K562 (cell line): Measurements from ENCODE around the gene PEDS1. TPM values are rescaled to one million over a fixed set of nuclear protein-coding genes. Genes with fewer than 3 reads are reported as not detected.

Source experiments
- CREB1 ChIP-seq, 2 experiments: sonication (generic) in 1 of 2; formaldehyde crosslinking in 1 of 2; IDR thresholded peaks; 2 replicates each; pipeline versions ENCODE4 v1.6.1 to v1.8.0; 2012 to 2022; ENCODE audit warnings: inconsistent platforms in 1 of 2, mild to moderate bottlenecking in 1 of 2, missing genetic modification reagents in 1 of 2, moderate library complexity in 1 of 2
- CUX1 ChIP-seq: fragments of 200-800 bp; sonication (Bioruptor generic); IDR thresholded peaks from 2 replicates; pipeline ENCODE4 v1.6.1; 2016; ENCODE audit warnings: missing genetic modification characterization, missing compliant biosample characterization
- FOSL1 ChIP-seq: fragments of 200-800 bp; sonication (Bioruptor generic); conservative IDR thresholded peaks from 2 replicates; pipeline ENCODE4 v1.6.1; 2016; ENCODE audit warnings: missing genetic modification characterization, missing compliant biosample characterization
- FOXK2 ChIP-seq, 2 experiments: fragments of 450-650 bp; IDR thresholded peaks in 1 of 2; conservative IDR thresholded peaks in 1 of 2; 2 replicates each; pipeline ENCODE4 v1.6.1; 2016; ENCODE audit warnings: low read depth in 2 of 2, mild to moderate bottlenecking in 1 of 2
- HNRNPK ChIP-seq: fragments of 200-400 bp; formaldehyde crosslinking; IDR thresholded peaks from one replicate; pipeline ENCODE4 v1.6.1; 2018; ENCODE audit warnings: mild to moderate bottlenecking, low read depth, low read length; ENCODE audit not compliant: poor library complexity, severe bottlenecking
- LEF1 ChIP-seq: fragments of 450-650 bp; IDR thresholded peaks from 2 replicates; pipeline ENCODE4 v1.6.1; 2016; ENCODE audit warnings: mild to moderate bottlenecking
- MAZ ChIP-seq, 2 experiments: fragments of 450-650 bp in 1 of 2; sonication (generic) in 1 of 2; formaldehyde crosslinking; IDR thresholded peaks in 1 of 2; conservative IDR thresholded peaks in 1 of 2; 2 replicates each; pipeline versions ENCODE4 v1.4.0 to v1.5.0; 2020; ENCODE audit warnings: mild to moderate bottlenecking in 1 of 2, missing genetic modification reagents in 1 of 2
- NCOA2 ChIP-seq, 2 experiments: fragments of 450-650 bp; IDR thresholded peaks; 2 replicates each; pipeline ENCODE4 v1.6.1; 2018; ENCODE audit warnings: mild to moderate bottlenecking in 2 of 2, moderate library complexity in 1 of 2; ENCODE audit not compliant: partially characterized antibody in 2 of 2
- RAD21 ChIP-seq, 2 experiments: fragments of 250-450 bp in 1 of 2; fragments of 450-650 bp in 1 of 2; sonication (Bioruptor Pico) in 1 of 2; formaldehyde crosslinking in 1 of 2; IDR thresholded peaks in 1 of 2; conservative IDR thresholded peaks in 1 of 2; 2 replicates each; pipeline versions ENCODE4 v1.4.0 to v1.8.0; 2020 to 2022; ENCODE audit warnings: mild to moderate bottlenecking in 2 of 2, moderate library complexity in 1 of 2
- SMAD3 ChIP-seq: fragments of 450-650 bp; formaldehyde crosslinking; conservative IDR thresholded peaks from 2 replicates; pipeline ENCODE4 v1.4.0; 2020; ENCODE audit warnings: mild to moderate bottlenecking
- SMARCA4 ChIP-seq: fragments of 450-650 bp; IDR thresholded peaks from 2 replicates; pipeline ENCODE4 v1.6.1; 2016
- SNAPC5 ChIP-seq: fragments of 250-450 bp; sonication (Bioruptor Pico); IDR thresholded peaks from 2 replicates; pipeline ENCODE4 v1.8.0; 2021; ENCODE audit warnings: moderate library complexity, mild to moderate bottlenecking, inconsistent platforms
- UBTF ChIP-seq, 2 experiments: IDR thresholded peaks; 2 replicates each; pipeline ENCODE4 v1.6.1; 2012; ENCODE audit warnings: improper control_type of control experiment in 2 of 2, low read depth in 2 of 2, low read length in 2 of 2, borderline replicate concordance in 1 of 2
- ZBED1 ChIP-seq: IDR thresholded peaks from 2 replicates; pipeline ENCODE4 v1.6.1; 2014
- ZMIZ1 ChIP-seq, 2 experiments: fragments of 150-350 bp in 1 of 2; IDR thresholded peaks; 2 replicates each; pipeline ENCODE4 v1.6.1; 2012 to 2016; ENCODE audit warnings: low read depth in 2 of 2, low read length in 2 of 2, mild to moderate bottlenecking in 1 of 2, moderate library complexity in 1 of 2
- ZNF23 ChIP-seq: fragments of 250-450 bp; sonication (Bioruptor Pico); IDR thresholded peaks from 2 replicates; pipeline ENCODE4 v1.4.0; 2020; ENCODE audit warnings: mild to moderate bottlenecking
- ZSCAN32 ChIP-seq: fragments of 450-650 bp; formaldehyde crosslinking; IDR thresholded peaks from 2 replicates; pipeline ENCODE4 v1.4.0; 2020; ENCODE audit warnings: mild to moderate bottlenecking, moderate library complexity
- polyA plus RNA-seq, 8 experiments: library from polyadenylated mRNA; depleted of rRNA in 4 of 8; stranded (reverse) in 5 of 8; unstranded in 3 of 8; fragments of >200 nt; fragmentation: Nextera tagmentation in 2 of 8; fragmentation: Illumina TruSeq in 1 of 8; extraction: Ambion mirVana in 2 of 8; extraction: Trizol in 1 of 8; gene quantifications; 2 replicates each; pipeline versions ENCODE4 v1.2.1 to v1.2.3, GENCODE V29; 2011 to 2014; ENCODE audit warnings: inconsistent platforms in 1 of 8, missing spikeins in 1 of 8
- total RNA-seq, 7 experiments: library from RNA; depleted of rRNA in 6 of 7; stranded (reverse); fragments of >200 nt in 6 of 7; fragmentation: Illumina TruSeq in 2 of 7; extraction: Trizol in 2 of 7; gene quantifications; 2 replicates each; pipeline versions ENCODE4 v1.2.1 to v1.2.3, GENCODE V29; 2011 to 2021; ENCODE audit warnings: low replicate concordance in 1 of 7

PEDS1 gene
- total and polyA plus RNA-seq, 9 of the 15 experiments (the other 6 are each of a cell fraction or from before 2014, with no cell fraction given) = 2.9 to 38.5 (median 24.2) TPM

GRCh38 chr20:50194422-50194830, 40.9 kb upstream of the PEDS1 start (continued):
- TF ChIP-seq CUX1 (CRISPR knock-in tag) (no peak), ZBED1 (no peak), RAD21 (CRISPR knock-in tag; conservative IDR thresholded peaks at IDR 0.05 in 1 of 2, IDR thresholded peaks at IDR 0.05 in 1 of 2) (no peak), UBTF (IDR thresholded peaks at IDR 0.05; ENCODE audit: borderline replicate concordance in 1 of 2, low read depth in 2 of 2, low read length in 2 of 2) (peak in 1 of 2 experiments; percentile 7; a peak in 1 of 4 replicates), FOXK2 (conservative IDR thresholded peaks at IDR 0.05 in 1 of 2, IDR thresholded peaks at IDR 0.05 in 1 of 2; ENCODE audit: low read depth in 2 of 2) (no peak), LEF1 (no peak), FOSL1 (tag) (no peak), MAZ (CRISPR knock-in tag; conservative IDR thresholded peaks at IDR 0.05 in 1 of 2, IDR thresholded peaks at IDR 0.05 in 1 of 2) (no peak), NCOA2 (IDR thresholded peaks at IDR 0.05; ENCODE audit: partially characterized antibody in 2 of 2) (no peak), ZNF23 (CRISPR knock-in tag) (no peak), HNRNPK (no peak), SMAD3 (CRISPR knock-in tag) (no peak), SNAPC5 (CRISPR knock-in tag) (no peak), SMARCA4 (no peak), ZMIZ1 (IDR thresholded peaks at IDR 0.05; ENCODE audit: low read depth in 2 of 2, low read length in 2 of 2) (no peak), CREB1 (IDR thresholded peaks at IDR 0.05) (no peak), CREB1 (CRISPR knock-in tag; IDR thresholded peaks at IDR 0.05) (no peak), ZSCAN32 (CRISPR knock-in tag) (no peak)
